Measurements from ENCODE around the gene MAFB.

Gene MAFB

DNA sequence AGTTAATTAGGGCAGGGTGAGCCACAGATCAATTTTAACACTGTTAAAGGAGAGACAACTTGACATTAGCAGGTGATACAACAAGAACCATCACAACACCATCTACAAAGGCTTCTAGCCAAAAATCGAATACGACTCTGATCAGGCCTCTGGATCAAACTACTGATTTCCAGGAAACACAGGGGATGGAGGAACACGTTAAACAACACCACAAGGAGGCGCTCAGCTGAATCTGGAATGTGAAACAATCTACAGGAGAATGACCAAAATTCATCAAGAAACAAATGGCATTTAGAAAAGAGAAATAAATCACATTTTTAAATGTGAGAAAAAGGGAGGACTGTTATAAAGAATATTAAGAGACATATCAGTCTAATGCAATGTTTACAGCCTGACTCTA is 13.5 kb upstream of the MAFB start:
- no peak for DNase-seq (ENCODE audit: low spot score)

DNA sequence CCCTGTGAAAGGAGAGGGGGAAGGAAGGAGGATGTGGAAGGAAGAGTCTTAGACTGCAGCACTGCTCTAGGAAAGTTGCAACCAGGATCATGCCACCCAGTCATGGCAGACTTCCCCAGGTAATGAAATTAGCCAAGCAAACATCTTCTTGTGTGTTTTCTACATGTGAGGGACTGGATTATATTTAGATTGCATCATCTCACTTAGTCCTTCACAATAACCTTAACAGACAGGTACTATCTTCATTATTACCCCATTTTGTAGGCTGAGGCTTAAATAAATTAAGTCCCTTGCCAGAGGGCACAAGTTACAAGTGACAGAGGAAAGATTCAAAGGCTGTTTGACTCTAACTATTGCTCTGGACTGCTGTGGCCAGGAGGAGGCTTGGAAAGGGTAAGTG is 9.7 kb upstream of the MAFB start:
- DNase-seq (ENCODE audit: low spot score) = no peak

DNA sequence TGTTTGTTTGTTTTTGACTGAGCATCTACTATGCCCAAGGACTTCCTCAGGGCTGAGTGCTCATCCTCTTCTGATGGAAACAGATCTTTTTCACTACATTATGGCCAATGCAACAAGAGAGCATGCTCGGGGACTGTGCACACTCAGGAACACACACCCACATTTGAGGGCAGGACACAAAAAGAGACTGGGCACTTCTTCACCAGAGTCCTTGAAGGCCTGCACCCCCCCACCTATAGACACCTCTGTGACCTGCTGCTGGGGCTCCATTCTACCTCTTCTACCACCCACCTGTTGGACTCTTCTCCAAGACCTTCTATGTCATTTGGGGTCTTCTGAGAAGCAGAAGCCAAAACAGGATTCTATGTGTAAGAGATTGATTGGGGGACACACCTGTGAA is 9.2 kb upstream of the MAFB start:
- DNase-seq (ENCODE audit: low spot score) = no peak

DNA sequence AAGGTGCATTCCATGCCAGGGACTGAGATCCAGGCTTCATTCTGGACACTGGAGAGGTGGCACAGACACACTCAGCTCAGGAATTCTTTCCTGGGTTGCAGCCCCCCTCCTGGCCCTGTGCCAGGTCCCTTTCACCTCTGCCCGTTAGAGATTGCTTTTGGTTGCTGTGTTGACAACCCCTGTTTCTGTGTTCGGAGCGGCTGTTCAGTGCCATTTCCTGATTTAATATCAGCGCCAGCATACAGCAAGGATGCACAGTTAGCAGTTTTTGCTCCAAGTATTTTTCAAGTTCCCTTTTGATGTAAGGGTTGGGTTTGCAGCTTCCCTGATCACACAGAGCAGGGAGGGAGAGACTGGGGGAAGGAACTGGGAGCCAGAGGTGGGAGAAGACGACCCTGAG is 8.5 kb upstream of the MAFB start:
- no peak for DNase-seq (ENCODE audit: low spot score)

- DNase-seq (ENCODE audit: low spot score) = no peak
Observed at GRCh38 chr20:40695214-40695613, 6.2 kb upstream of the MAFB start.

DNA sequence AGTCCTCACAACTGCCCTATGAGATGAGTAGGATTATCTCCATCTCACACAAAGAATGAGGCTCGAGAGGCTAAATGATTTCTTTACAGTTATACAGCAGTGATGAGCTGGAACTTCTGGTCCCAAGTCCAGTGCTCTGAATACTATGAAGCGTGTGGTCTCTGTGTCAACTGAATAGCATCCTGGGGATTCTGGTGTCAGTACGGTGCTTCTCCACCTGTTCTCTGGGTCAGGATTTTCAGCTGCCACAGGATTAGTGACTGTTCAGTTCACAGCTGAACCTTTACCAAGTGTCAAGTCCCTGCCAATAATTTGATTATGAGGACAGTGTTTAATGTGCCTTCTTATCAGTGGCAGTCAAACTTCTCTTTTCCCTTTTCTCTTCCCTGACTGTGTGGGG is 5.2 kb upstream of the MAFB start:
- no peak for DNase-seq (ENCODE audit: low spot score)

GRCh38 chr20:40692240-40693011 is 3.4 kb upstream of the MAFB start:
- no peak for DNase-seq (ENCODE audit: low spot score)

DNA sequence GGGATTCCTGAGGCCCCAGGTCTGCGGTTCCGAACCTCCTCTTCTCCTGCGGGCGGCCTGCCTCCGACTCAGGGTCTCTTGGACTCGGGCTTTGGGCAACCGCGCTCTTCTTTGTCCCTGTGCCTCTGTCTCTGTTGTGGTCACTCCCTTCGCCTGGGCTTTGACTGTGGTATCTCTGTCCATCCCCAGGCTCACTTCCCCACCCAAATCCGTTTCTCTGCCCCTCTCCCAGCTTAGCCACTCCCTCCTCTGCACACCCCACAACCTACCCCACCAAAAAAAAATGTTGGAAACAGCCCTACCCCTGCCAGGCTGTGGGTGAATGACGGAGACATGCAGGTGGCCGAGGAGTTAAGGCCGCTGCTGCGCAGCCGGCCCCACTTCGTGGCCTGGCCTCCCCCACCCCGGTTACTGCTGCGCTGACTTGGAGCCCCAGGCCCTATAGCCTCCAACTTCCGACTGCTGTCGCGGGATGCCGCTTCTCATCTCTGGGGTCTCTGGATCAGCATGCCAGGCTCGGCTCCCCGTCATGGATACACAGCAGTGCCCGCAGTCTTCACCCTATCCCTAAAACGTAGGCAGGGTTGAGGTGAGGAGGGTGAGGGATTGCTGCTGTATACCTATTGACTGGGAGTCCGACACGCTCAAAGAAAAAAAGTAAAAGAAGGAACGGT is 2.7 kb upstream of the MAFB start:
- DNase-seq (ENCODE audit: low spot score) = no peak

- DNase-seq (ENCODE audit: low spot score) = no peak
Observed at GRCh38 chr20:40690836-40691565, 2.0 kb upstream of the MAFB start.

GRCh38 chr20:40689943-40690835 is 1.2 kb upstream of the MAFB start:
- DNase-seq (ENCODE audit: low spot score) = peak; percentile 52

GRCh38 chr20:40688129-40689099 is 622 bp downstream of the MAFB start:
- DNase-seq (ENCODE audit: low spot score) = no peak

GRCh38 chr20:40687384-40688128 is 1.5 kb downstream of the MAFB start:
- DNase-seq (ENCODE audit: low spot score) = no peak

DNA sequence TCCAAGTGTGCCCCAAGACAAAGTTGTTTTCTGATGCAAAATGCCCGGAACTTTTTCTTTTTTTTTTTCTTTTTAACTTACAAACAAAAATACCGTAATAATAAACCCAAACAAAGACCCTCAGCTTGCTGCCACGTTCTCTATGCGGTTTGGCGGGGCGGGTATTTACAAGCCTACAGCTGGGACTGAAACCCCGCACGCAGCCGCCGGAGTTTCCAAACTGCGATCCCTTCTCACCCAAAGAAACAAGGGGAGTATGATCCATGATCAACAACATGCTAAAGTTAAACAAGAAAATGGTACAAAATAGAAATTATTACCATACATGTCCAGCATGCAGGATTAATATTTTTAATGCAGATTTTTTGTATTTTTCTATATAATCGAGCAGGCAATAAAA is 2.1 kb downstream of the MAFB start:
- no peak for DNase-seq (ENCODE audit: low spot score)

DNA sequence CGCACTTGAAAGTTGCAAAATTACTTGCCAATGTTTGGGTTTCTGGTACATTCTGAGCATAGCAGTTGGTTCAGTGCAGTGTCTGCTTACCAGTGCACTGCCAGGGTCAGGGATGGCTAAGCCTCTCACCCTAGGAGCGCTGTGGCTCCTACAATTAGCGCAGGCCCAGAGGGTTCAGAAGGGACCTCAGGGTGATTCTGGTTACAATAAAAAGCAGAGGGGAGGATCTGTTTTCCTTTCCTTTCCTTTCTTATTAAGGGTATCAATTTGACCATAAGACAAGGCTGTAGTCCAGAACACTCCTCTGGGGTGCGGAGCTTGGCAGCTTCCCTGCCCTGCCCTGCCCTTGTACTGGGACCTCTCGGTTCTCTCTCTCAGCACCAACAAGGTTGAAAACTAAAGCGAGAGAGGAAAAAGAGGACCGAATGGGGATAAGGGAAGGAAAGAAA is 2.6 kb downstream of the MAFB start:
- no peak for DNase-seq (ENCODE audit: low spot score)

GRCh38 chr20:40685349-40685748 is 3.7 kb downstream of the MAFB start:
- no peak for DNase-seq (ENCODE audit: low spot score)

GRCh38 chr20:40683894-40684268 is 5.2 kb downstream of the MAFB start:
- DNase-seq (ENCODE audit: low spot score) = no peak

GRCh38 chr20:40683221-40683893 is 5.7 kb downstream of the MAFB start:
- no peak for DNase-seq (ENCODE audit: low spot score)

- DNase-seq (ENCODE audit: low spot score) = no peak
Observed at GRCh38 chr20:40682104-40682981, 6.7 kb downstream of the MAFB start.

GRCh38 chr20:40681684-40682083 is 7.4 kb downstream of the MAFB start:
- DNase-seq (ENCODE audit: low spot score) = no peak
